GM19023 (cell line): Measurements from ENCODE around the gene MMP15.
"Not testable (repeated sequence)": the region's sequence is repeated elsewhere in the genome, so short reads cannot be mapped to it uniquely, and the experiment has no call there.

Experiments used
- ATAC-seq: cut with Tn5 transposase; IDR thresholded peaks from one replicate; pipeline ENCODE4 v1.9.1; 2021; ENCODE audit warnings: mild to moderate bottlenecking, moderate library complexity; ENCODE audit not compliant: unreplicated experiment

MMP15 gene

GRCh38 chr16:57996406-57997175 is 29.0 kb upstream of the MMP15 start:
- ATAC-seq = no peak

GRCh38 chr16:57997176-57997527 is 28.4 kb upstream of the MMP15 start:
- ATAC-seq = no peak

DNA sequence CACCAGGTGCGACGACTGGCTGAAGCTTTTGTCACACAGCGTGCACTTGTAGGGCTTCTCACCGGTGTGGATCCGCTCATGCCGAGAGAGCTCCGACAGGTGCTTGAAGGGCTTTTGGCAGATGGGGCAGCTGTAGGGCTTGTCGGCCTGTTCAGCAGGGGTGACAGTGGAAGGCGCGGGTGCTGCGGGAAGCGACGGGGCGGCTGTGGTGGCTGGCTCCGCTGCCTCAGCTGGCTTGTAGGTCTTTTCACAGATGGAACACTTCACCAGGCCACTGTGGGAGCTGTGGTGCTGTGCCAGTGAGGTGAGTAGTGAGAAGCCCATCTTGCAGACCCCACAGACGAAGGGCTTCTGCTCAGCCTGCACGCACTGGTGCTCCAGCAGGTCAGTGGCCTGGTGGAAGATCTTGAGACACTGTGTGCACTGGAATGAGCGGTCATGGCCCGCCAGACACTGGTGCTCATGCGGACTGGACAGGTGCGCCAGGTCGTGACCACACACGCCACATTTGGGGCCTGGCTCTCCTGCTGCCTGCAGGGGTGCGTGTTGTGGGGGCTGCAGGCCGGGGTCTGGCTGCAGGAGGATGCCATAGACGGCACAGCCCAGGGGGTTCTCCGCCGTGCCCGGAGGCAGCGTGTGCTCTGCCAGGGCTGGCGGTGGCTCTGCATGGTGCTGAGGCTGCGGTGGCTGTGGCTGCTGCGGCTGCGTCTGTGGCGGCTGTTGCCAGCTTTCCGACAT is 27.9 kb upstream of the MMP15 start:
- ATAC-seq = no peak

DNA sequence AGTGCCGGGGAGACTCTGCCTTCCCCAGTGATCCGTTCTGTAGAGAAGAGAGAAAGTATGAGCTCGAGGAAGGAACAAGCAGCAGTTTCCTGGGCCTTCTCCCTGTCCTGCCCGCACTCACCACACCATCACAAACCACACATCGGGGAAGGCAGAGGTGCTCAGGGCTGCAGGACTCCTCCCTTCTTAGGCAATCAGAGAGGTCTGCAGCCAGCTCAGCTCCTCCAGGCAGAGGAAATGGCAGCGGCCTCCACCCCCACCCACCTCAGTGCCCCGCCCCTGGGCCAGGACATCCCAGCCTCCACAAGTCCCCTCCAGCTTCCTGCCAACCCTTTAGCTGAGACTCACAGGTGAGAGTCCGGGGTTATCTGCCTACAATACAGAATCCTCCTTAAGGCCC is 27.1 kb upstream of the MMP15 start:
- ATAC-seq = no peak

DNA sequence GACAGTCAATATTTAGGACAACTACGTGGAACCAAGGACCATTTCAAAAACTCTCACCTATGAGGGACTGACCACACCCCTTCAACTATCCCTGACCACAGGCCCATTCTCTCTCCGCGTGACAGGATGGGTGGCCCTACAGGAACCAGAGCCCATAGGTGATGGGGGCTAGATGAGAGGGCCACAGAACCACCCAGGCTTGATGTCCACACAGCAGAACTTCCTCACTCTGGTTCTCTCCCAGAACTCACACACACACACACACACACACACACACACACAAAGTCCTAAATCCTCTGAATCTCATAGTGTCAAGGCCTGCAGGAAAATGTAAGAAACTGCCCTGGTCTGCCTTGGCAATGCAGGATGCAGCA is 26.6 kb upstream of the MMP15 start:
- no peak for ATAC-seq

DNA sequence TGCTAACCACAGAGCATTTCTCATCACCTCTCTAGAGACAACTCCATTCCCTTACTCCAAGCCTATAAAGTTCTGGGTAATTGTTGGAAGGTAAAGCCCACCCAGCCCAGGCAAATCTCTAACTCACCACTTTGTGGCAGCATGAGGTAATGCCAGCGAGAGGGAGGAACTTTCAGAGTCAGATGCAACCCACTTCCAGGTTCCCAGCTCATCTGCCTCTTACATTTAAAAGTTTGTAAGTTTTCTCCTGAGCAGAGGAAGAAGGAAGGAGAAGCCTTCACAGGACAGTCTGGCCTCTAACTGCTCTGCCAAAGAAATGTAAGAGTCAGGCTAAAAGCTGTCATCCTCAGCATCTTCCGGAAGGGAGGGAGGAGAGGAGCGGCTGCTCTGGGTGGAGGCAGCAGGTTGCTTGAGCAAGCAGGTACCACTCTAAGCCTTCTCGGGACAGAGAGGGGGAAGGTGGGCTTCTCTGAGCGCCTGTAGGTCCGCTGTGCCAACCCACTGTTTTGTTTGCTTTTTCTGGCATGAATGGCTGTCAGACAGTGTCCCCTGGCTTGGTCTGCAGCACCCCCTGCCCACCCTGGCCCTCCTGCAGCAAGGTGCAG is 26.1 kb upstream of the MMP15 start:
- no peak for ATAC-seq

DNA sequence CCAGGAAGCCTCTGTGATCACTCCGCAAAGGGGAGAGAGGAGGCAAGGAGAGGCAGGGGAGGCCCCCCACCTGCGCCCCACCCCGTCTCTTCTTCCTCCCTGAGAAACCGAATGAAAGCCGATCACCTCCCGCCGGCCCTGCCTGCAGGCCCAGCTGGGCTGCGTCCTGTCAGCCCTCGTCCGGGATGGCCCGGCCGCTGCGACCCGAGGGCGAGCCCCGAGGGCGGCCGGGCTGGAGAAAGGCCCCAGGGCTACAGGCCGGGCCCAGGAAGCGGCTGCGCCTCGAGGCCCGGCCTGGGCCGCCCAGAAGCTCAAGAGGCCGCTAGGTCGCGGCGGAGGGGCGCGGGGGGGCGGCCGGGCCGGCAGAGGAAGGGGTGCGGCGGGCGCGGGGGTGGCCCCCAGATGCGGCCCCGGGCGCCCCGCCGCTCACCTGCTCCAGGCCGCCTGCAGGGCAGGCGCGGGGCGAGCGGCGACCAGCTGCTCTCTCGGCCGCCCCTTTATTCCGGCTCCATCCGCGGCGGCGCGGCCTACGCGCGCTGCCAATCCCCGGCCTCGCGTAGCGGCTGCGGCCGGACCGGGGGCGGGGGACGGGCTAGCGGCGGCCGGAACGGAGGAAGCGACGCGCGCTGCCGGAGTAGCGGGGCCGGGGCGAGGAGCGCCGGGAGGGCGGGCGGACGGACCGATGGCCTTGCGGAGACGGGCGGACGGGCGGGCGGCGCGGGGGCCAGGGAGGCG is 25.4 kb upstream of the MMP15 start, which contains the start of gene ZNF319:
Gene ZNF319 (minus strand): TSS at position 702 of the 735 bp plus-strand sequence. CDS start 2,407 bp downstream, outside the sequence.
- ATAC-seq = peak; percentile 19

GRCh38 chr16:58000706-58001676 is 24.6 kb upstream of the MMP15 start, which contains the start of gene USB1:
TSS of gene USB1 (plus strand) at chr16:58001407. CDS start at chr16:58001484, 77 bp downstream.
- ATAC-seq = peak; percentile 81

DNA sequence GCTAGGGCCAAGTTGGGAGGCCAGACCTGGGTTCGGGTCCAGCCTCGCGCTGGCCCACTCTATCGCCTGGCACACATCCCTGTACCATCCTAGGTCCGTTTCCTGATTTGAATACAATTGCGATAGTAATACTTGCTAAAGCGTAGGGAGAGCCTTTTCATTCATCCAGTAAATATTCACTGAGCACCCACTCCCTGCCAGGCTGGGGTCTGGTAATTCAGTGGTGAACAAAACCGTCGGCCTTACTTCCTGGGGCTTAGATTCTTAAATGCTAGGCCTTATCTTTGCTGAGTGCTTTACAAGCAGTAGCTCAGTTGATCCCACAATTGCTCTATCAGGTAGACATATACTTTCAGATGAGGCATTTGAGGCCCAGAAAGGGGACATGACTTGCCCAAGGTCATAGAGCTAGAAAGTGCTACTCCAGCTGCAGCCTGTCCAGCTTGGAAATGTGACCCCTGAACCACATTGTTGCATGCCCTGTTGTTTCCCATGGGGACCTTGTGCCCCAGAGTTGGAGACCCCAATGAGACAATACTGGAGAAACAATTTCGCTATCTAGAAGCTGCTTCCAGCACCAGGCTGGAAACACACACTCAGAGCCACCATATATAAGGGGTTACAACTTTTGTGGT is 23.7 kb upstream of the MMP15 start:
- ATAC-seq = no peak

DNA sequence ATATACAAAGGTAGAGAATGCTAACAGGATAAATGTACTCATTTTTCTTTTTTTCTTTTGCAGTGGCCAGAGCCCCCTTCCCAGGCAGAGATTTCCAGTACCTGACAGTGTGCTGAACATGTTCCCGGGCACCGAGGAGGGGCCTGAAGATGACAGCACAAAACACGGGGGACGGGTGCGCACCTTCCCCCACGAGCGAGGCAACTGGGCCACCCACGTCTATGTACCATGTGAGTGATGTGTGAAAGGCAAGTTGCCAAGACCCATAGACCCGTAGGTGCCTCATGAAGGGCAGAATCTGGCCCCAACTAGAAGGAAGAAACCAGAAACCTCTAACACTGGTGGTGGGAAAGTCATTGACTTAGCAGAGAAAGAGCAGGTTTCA is 23.1 kb upstream of the MMP15 start:
- no peak for ATAC-seq

GRCh38 chr16:58002936-58003335 is 22.6 kb upstream of the MMP15 start:
- ATAC-seq = no peak

DNA sequence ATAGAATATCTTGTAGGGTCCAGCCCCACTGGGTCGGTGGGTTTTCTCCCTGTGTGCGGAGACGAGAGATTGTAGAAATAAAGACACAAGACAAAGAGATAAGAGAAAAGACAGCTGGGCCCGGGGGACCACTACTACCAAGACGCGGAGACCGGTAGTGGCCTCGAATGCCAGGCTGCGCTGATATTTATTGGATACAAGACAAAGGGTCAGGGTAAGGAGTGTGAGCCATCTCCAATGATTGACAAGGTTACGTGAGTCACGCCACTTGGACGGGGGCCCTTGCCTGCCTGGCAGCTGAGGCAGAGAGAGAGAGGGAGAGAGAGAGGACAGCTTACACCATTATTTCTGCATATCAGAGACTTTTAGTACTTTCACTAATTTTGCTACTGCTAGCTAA is 20.8 kb upstream of the MMP15 start:
- ATAC-seq = not testable (repeated sequence)

DNA sequence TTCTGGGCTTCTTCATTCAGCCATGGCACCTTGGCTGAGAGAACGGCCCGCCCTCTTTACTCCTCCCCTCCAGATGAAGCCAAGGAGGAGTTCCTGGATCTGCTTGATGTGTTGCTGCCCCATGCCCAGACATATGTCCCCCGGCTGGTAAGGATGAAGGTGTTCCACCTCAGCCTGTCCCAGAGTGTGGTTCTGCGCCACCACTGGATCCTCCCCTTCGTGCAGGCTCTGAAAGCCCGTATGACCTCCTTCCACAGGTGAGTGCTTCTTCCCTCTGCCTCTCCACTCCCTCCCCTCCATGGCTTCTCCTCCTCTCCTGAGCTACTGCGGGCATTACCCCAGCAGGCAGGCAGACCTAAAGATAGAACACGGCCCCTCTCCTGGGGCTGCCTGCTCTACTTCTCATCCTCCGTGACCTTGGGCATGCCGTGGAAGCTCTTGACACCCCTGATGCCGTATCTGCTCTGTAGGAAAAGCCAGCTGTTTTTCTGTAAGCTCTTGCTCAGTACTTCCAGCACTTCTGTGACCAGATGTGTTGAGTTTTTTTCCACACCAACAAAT is 15.6 kb upstream of the MMP15 start:
- no peak for ATAC-seq

DNA sequence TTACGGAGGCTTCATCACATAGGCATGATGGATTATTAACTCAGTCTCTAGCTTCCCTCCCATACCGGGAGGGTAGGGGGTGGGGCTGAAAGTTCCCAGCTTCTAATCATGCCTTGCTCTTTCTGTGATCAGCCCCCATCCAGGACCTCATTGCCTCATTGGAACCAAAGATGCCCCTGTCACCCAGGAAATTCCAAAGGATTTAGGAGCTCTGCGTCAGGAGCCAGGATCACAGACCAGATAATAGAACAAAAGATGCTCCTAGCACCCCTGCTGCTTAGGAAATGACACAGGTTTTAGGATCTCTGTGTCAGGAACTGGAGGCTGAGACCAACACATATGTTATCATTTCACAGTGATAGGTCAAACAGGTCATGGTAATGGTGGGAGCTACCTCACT is 14.7 kb upstream of the MMP15 start:
- ATAC-seq = no peak

- no peak for ATAC-seq
Observed at GRCh38 chr16:58011652-58012051, 13.9 kb upstream of the MMP15 start.

DNA sequence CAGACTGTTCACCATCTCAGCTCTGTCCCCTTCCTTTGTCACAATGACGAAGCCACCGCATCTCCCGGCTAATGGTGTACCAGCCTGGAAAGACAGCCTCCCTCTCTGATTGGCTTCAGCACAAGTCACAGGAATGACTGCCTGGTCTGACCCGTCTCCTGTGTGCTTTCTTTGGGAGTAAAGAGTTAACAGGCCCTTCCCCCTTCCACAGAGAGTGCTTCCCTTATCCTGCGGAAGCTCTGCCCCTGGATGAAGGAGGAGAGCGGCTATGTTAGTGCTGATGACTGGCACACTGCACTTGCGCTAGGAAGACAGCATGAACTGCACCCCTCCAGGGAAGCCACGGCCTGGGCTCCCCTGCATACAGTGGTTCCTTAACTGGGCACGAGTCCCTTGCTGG is 13.1 kb upstream of the MMP15 start:
- ATAC-seq = no peak

GRCh38 chr16:58013201-58013956 is 12.2 kb upstream of the MMP15 start:
- ATAC-seq = no peak

DNA sequence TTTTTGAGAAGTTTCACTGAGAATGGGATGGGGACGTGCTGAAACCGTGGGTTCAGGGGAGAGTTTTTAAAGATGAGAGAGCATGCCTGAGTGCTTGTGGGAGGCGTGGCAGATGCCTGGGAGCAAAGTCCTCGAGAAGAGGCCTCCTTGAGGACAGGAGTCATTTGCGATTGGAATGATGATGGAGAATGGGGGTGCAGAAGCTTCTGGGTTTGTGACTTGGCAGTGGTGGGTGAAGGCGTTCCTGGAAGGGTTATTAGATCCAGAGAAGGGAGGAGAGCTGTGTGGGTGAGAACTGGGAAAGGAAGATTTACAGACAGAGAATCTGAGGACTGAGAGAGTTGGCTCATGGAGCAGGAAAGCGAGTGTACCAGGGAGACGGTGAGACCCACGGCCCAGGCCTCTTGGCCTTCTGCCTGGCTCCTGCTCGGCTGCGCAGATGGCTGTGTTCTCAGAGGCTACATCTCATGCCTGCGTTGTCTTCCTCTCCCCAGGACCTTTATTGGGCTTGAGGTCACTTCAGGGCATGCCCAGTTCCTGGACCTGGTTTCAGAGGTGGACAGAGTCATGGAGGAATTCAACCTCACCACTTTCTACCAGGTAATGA is 8.6 kb upstream of the MMP15 start:
- ATAC-seq = no peak
